HepG2 (cell line): ENCODE results near the gene ANKFY1. TPM values are rescaled to one million over a fixed set of nuclear protein-coding genes. Genes with fewer than 3 reads are reported as not detected.

Source experiments
- CBFB ChIP-seq: sonication (generic); formaldehyde crosslinking; IDR thresholded peaks from 2 replicates; pipeline ENCODE4 v1.4.0; 2020; ENCODE audit warnings: missing genetic modification reagents
- HDAC2 ChIP-seq: sonication (generic); formaldehyde crosslinking; IDR thresholded peaks from 2 replicates; pipeline ENCODE4 v1.4.0; 2020; ENCODE audit warnings: missing genetic modification reagents
- HNRNPUL1 ChIP-seq: fragments of 200-400 bp; formaldehyde crosslinking; IDR thresholded peaks from 2 replicates; pipeline ENCODE4 v1.6.1; 2017; ENCODE audit warnings: low read depth, mild to moderate bottlenecking, low read length, moderate library complexity
- KLF12 ChIP-seq: sonication (generic); formaldehyde crosslinking; IDR thresholded peaks from 2 replicates; pipeline ENCODE4 v1.4.0; 2020; ENCODE audit warnings: missing genetic modification reagents, borderline replicate concordance
- MBD4 ChIP-seq: IDR thresholded peaks from 2 replicates; pipeline ENCODE4 v1.6.1; 2012; ENCODE audit warnings: low read length, inconsistent platforms, borderline replicate concordance
- MLXIP ChIP-seq: sonication (generic); formaldehyde crosslinking; IDR thresholded peaks from 2 replicates; pipeline ENCODE4 v1.9.0; 2021; ENCODE audit warnings: missing genetic modification reagents, borderline replicate concordance
- MTERF4 ChIP-seq: sonication (generic); formaldehyde crosslinking; IDR thresholded peaks from 2 replicates; pipeline ENCODE4 v1.8.0; 2023; ENCODE audit warnings: mild to moderate bottlenecking, missing genetic modification reagents
- NFATC3 ChIP-seq: sonication (generic); formaldehyde crosslinking; IDR thresholded peaks from 2 replicates; pipeline ENCODE4 v1.5.1; 2020; ENCODE audit warnings: mild to moderate bottlenecking, missing genetic modification reagents
- NFRKB ChIP-seq: fragments of 450-650 bp; IDR thresholded peaks from 2 replicates; pipeline ENCODE4 v1.6.1; 2017
- POGK ChIP-seq: sonication (generic); formaldehyde crosslinking; conservative IDR thresholded peaks from 2 replicates; pipeline ENCODE4 v1.8.0; 2022; ENCODE audit warnings: mild to moderate bottlenecking, moderate library complexity, missing genetic modification reagents
- POLR2AphosphoS2 ChIP-seq: IDR thresholded peaks from 2 replicates; pipeline ENCODE4 v1.6.1; 2011; ENCODE audit warnings: low read depth, low read length, improper control_type of control experiment
- RFXANK ChIP-seq: IDR thresholded peaks from 2 replicates; pipeline ENCODE4 v1.6.1; 2016
- SMYD3 ChIP-seq: sonication (generic); formaldehyde crosslinking; IDR thresholded peaks from 2 replicates; pipeline ENCODE4 v1.8.1; 2023; ENCODE audit warnings: mild to moderate bottlenecking, missing genetic modification reagents
- TIGD3 ChIP-seq: sonication (generic); formaldehyde crosslinking; IDR thresholded peaks from 2 replicates; pipeline ENCODE4 v1.5.1; 2020; ENCODE audit warnings: mild to moderate bottlenecking, missing genetic modification reagents, borderline replicate concordance
- ZNF329 ChIP-seq: sonication (generic); formaldehyde crosslinking; IDR thresholded peaks from 2 replicates; pipeline ENCODE4 v1.9.0; 2021; ENCODE audit warnings: low read depth, mild to moderate bottlenecking, missing genetic modification reagents
- ZNF343 ChIP-seq: sonication (generic); formaldehyde crosslinking; IDR thresholded peaks from 2 replicates; pipeline ENCODE4 v1.4.0; 2020; ENCODE audit warnings: mild to moderate bottlenecking, missing genetic modification reagents
- ZNF547 ChIP-seq: sonication (generic); formaldehyde crosslinking; IDR thresholded peaks from 2 replicates; pipeline ENCODE4 v1.5.1; 2020; ENCODE audit warnings: mild to moderate bottlenecking, missing genetic modification reagents
- ZNF570 ChIP-seq: sonication (generic); formaldehyde crosslinking; IDR thresholded peaks from 2 replicates; pipeline ENCODE4 v1.4.0; 2020; ENCODE audit warnings: mild to moderate bottlenecking, missing genetic modification reagents, borderline replicate concordance
- ZNF644 ChIP-seq: IDR thresholded peaks from 2 replicates; pipeline ENCODE4 v1.6.1; 2016; ENCODE audit warnings: low read depth
- ZNF781 ChIP-seq: sonication (generic); formaldehyde crosslinking; IDR thresholded peaks from 2 replicates; pipeline ENCODE4 v1.5.1; 2020; ENCODE audit warnings: borderline replicate concordance, mild to moderate bottlenecking, missing genetic modification reagents; ENCODE audit errors: not compliant biosample characterization
- ZNF816 ChIP-seq: sonication (generic); formaldehyde crosslinking; IDR thresholded peaks from 2 replicates; pipeline ENCODE4 v1.8.0; 2022; ENCODE audit warnings: missing genetic modification reagents, mild to moderate bottlenecking, borderline replicate concordance
- polyA plus RNA-seq, 8 experiments: library from polyadenylated mRNA; depleted of rRNA in 3 of 8; stranded (reverse) in 7 of 8; unstranded in 1 of 8; fragments of >200 nt; fragmentation: Illumina TruSeq in 4 of 8; extraction: Trizol in 4 of 8; gene quantifications; 2 replicates each; pipeline versions ENCODE4 v1.2.1 to v1.2.3, GENCODE V29; 2011 to 2016; ENCODE audit warnings: low read depth in 4 of 8, missing spikeins in 1 of 8, mixed read lengths in 1 of 8; ENCODE audit not compliant: insufficient read depth in 1 of 8
- total RNA-seq, 5 experiments: library from RNA; depleted of rRNA; stranded (reverse); fragments of >200 nt; fragmentation: Illumina TruSeq; extraction: Trizol; gene quantifications; 2 replicates each; pipeline ENCODE4 v1.2.3, GENCODE V29; 2016; ENCODE audit warnings: low read depth in 1 of 5

Gene ANKFY1
- total and polyA plus RNA-seq, 2 of the 13 experiments (the other 11 are each of a cell fraction or from before 2014, with no cell fraction given), result 11.9 to 16.8 TPM

- TF ChIP-seq ZNF781 (no peak), POLR2AphosphoS2 (no peak), POGK (CRISPR knock-in tag) (peak; percentile 78; the same call in 1 of the 2 replicates), NFRKB (no peak), HDAC2 (CRISPR knock-in tag) (peak; percentile 36; the same call in 1 of the 2 replicates), RFXANK (CRISPR knock-in tag) (0 out of 2 replicates have a peak, but pooled peaks have one; percentile 64), ZNF343 (peak; percentile 63; the same call in 1 of the 2 replicates), MLXIP (no peak), MTERF4 (0 out of 2 replicates have a peak, but pooled peaks have one; percentile 18), TIGD3 (CRISPR knock-in tag) (peak; percentile 30; the same call in 1 of the 2 replicates), KLF12 (CRISPR knock-in tag) (0 out of 2 replicates have a peak, but pooled peaks have one; percentile 63), ZNF816 (no peak), CBFB (no peak), MBD4 (no peak), ZNF329 (CRISPR knock-in tag) (peak; percentile 45; the same call in 1 of the 2 replicates), ZNF644 (no peak), ZNF547 (CRISPR knock-in tag) (no peak), SMYD3 (CRISPR knock-in tag) (no peak), ZNF570 (CRISPR knock-in tag) (0 out of 2 replicates have a peak, but pooled peaks have one; percentile 33), HNRNPUL1 (no peak), NFATC3 (CRISPR knock-in tag) (no peak)
Measured at GRCh38 chr17:4263282-4264215, at the start of gene ANKFY1 (continued).
